Stromal cell of bone marrow (primary cell): ENCODE measurements around the gene EIF5A.

Experiments used
- DNase-seq: peaks from one replicate; pipeline ENCODE4 v3.0.0-alpha.2; 2012; ENCODE audit warnings: low read depth

Gene EIF5A

DNA sequence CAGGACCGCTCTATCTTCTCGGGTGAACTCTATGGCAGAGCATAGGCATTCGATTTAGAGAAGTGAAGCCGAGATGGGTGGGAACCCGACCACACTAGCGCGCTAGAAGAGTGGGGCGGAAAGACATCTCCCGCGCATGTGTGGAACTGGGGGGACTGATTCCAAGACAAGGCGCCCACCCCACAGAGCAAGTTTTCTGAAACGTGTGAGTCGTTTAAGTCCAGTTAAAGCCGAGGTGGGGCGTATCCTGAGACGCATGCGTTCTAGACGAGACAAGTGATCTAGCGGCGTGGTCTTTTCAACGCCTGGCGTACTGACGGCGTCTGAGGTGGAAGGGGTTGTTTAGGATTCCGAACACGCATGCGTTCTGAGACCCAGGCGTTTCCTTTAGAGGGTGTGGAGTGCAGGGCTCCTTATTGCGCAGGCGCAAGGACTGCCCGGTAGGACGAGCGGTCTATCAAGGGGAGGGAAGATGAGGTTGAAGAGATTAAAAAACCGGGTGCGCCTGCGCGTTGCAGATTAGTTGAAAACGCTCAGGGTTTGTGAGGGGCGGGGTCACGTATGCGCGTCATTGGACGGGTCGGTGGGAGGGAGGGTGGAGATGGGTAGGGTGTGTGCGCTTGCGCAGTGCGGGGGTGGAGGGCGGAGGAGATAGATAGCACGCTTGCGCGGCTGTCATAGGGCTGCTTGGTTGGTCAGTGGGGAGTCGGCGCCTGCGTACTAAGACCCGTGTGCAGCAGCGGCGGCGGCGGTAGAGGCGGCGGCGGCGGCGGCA lies at the start of gene EIF5A:
Gene EIF5A (plus strand): TSS at position 718 of the 775 bp plus-strand sequence. CDS start 2,008 bp downstream, outside the sequence.
- DNase-seq = peak; percentile 100

DNA sequence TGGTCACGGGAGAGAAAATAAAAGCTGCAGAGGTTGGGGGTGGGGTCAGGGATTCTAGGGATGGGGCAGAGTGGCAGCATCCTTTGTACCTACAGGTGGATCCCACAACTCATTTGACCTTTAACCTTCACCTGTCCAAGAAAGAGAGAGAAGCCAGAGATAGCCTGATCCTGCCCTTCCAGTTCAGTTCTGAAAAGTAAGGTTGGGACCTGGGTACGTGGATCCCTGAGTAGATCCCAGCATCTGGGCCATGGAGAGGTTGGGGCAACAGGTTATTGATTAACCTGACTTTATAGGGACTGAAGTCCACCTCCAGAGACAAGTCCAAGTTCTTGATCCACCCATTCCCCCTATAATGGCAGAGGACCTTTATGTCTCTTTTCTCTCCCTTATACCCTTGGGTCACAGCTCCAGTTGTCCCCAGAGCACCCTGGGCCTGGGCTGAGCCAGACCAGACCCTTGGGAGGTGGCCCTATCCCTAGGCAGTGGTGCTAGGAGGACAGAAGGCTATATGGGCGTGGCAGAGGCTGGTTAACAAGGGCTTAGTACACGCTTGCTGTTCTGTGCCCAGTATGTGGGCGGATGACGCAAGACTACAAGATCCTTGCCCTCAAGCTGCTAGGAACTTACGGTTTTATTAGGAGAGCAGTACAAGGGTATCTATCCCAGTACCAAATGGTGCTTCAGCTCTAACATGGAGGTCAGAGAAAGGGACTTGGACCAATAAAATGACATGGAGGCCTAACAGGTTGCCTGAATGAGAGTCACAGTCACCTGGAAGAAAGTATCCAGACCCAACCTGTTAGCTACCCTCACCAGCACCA lies 48.5 kb upstream of the EIF5A start:
- no peak for DNase-seq

DNA sequence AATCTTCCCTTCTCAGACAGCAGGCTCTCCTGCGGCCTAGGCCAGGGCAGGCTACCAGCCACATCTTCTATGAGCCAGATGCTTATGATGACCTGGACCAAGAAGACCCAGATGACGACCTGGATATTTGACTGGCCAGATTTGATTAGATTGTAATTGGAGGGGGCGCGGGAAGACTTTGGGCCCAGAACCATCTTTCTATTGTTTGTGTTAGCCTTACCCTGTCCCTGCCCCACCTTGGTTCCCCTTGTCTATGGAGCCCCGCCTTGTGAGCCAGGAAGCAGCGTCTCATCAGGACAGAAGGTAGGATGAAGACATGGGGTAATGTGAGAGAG lies 47.9 kb upstream of the EIF5A start:
- no peak for DNase-seq

GRCh38 chr17:7260151-7260550 lies 47.3 kb upstream of the EIF5A start:
- DNase-seq = no peak

DNA sequence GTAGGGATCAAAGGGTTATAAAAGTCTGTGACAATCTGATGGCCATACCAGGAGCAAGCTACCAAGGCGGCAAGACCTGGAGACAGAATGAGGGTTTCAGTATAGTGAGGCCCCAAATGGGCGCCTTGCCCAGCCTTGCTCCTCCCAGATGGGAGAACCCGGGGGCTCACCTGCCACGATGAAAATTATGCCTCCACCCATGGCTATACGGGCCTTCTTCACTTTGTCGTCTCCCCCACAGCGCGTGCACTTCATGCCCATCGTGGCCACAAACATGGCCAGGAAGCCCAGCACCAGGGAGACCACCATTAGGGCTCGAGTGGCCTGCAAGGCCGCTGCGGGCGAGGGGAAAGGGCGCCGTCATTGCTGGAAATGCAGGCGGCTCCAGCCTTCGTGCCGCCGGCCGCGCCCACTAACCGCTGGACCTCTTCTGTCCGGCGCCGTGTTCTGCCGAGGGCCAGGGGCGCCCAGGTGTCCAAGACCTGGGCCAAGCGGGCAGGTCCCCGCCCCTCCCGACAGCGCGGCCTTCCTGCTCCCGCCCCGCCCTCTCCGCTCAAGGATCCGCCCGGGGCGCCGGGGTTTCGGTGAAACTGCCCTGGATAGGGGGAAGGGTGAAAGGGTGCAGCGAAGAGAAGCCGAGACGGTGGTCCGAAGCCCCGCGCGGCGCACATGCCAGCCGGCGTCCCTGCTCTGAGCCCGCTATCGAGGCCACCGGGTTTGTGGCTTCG lies 46.6 kb upstream of the EIF5A start:
- no peak for DNase-seq

DNA sequence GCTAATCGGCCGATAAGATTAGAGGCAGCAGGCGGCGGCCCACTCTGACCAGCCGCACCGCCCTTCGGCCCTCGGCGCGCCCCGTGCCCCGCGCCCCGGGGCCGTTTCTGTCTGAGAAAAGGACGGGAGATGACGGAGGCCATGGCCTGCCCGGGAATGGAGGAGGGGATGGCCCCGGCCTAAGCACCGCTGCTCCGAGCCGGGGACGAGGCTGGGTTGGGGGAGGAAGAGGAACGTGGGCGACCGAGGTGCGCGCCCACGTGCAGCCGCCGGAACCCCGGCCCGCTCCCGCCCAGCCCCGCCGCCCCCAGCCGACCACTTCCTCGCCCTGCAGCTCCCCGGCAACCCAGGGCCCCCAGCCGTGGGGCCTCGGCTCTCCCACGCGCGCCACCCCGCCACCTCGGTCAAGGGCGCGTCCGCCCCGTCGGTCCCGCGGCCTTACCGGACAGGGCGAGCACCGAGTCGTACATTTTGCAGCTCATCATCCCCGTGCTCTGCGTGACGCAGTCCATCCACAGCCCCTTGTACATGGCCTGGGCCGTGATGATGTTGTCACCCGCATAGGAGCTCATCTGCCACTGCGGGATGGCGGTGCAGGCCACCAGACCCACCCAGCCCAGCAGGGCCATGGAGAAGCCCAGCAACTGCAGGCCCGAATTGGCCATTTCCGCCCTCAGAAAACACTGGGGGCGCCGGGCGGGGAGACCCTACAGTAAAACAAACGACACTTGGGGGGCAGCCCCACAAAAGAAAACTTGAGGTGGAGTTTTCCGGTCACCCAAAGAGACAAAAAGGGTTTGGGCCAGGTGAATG lies 45.8 kb upstream of the EIF5A start:
- DNase-seq = no peak

DNA sequence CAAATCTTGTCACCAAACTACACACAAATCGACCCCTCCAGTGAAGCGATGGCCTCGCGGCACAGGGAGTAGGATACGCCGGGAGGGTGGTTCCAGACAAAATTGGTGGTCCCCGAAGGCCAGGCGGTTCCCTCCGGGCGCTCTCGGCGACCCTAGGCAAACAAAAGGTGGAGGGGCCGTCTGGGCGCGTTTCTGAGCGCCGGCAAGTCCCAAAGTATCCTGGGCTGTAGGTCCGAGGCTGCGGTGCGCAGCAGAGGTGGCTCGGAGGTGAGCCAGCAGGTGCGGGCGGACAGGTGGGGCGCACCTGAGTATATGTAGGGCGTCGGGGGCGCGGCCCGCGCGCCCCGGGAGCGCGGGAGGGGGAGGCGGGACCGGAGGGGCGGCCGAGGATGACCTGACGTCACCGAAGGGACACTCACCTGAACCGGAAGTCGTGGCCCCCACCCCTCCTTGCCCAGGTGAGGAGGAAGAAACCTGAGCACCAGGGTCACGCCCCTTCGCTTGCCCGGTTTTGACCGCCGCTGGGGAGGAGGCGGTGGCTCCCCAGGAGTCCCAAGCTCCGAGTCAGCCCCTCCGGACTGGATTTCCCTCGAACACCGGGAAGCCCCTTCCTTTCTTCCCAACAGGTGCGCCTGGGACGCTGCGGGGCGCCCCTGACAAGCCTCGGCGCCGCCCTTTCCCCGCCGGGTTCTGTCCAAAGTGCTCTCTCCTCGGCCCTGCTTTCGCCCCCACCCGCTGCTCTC lies 45.1 kb upstream of the EIF5A start, which contains the start of gene CLDN7:
Gene CLDN7 (minus strand): TSS at position 287 of the 743 bp plus-strand sequence. CDS start 435 bp downstream, outside the sequence.
- no peak for DNase-seq

GRCh38 chr17:7262935-7263800 lies 44.3 kb upstream of the EIF5A start:
- no peak for DNase-seq

DNA sequence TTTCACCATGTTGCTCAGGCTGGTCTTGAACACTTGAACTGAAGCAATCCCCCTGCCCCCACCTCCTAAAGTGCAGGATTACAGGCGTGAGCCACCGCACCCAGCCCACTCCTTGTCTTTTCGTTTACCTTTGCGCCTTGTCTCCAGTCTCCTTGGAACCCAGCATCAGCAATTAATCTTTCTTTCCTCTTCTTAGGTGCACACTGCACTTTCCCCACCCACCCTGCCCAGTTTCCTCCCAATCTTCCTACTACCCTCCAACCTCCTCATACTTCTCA lies 43.7 kb upstream of the EIF5A start:
- DNase-seq = no peak

- no peak for DNase-seq
Measured at GRCh38 chr17:7266784-7267183, 40.6 kb upstream of the EIF5A start.

- DNase-seq = no peak
Measured at GRCh38 chr17:7279448-7279847, 28.0 kb upstream of the EIF5A start.

DNA sequence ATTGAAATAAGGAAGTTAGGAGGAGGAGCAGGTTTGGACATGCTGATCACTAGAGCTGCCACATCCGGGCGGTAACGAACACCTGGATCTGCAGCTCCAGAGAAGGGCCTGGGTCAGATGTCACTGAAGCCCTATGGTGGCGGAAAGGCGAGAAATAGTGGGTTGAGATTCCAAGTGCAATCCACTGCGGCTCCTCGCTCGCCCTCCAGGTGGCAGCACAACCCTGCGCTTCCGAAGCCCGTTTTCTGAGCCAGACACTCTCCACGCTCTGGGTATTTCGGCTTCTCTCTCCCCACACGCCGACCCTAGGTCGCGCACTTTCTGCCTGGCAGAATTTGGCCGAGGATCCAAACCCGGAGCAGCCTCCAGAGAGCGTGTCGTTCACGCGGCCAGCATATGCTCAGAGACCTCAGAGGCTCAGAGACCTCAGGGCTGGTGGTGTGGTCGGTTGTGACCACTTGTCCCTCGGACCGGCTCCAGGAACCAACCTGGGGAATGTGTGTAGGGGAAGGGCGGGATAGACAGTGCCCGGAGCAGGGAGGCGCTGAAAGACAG lies 26.8 kb upstream of the EIF5A start:
- peak; percentile 42 for DNase-seq

DNA sequence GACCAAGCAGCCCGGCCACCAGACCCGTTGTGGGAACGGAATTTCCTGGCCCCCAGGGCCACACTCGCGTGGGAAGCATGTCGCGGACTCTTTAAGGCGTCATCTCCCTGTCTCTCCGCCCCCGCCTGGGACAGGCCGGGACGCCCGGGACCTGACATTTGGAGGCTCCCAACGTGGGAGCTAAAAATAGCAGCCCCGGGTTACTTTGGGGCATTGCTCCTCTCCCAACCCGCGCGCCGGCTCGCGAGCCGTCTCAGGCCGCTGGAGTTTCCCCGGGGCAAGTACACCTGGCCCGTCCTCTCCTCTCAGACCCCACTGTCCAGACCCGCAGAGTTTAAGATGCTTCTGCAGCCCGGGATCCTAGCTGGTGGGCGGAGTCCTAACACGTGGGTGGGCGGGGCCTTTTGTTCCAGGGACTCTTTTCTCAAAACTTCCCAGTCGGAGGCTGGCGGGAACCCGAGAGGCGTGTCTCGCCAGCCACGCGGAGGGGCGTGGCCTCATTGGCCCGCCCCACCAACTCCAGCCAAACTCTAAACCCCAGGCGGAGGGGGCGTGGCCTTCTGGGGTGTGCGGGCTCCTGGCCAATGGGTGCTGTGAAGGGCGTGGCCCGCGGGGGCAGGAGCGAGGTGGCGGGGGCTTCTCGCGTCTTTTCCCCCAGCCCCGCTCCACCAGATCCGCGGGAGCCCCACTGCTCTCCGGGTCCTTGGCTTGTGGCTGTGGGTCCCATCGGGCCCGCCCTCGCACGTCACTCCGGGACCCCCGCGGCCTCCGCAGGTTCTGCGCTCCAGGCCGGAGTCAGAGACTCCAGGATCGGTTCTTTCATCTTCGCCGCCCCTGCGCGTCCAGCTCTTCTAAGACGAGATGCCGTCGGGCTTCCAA lies 26.1 kb upstream of the EIF5A start, which contains the start of gene SLC2A4:
Gene SLC2A4 (plus strand): TSS at position 645 of the 879 bp plus-strand sequence. CDS start 217 bp downstream, at position 862.
- peak; percentile 82 for DNase-seq

GRCh38 chr17:7281953-7282751 lies 25.3 kb upstream of the EIF5A start:
- DNase-seq = no peak

DNA sequence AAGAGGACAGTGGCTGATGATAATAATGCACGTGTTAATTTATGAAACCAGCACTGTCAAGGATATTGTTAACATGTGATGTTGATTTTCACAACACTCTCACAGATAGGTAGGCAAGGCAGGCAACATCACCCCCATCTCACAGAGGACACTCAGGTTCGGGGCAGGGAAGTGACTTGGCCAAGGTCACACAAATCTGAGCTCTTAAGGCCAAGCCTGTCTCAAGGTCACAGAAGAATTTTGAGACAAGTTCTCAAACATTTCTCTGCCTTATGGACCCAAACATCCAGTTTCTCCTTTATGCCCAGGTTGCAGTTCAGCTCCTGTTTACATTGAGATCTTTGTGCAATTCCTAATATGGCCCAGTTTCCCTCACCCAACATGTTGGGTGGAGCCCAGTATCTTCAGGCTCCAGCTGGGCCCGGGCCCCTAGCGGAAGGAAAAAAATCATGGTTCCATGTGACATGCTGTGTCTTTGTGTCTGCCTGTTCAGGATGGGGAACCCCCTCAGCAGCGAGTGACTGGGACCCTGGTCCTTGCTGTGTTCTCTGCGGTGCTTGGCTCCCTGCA lies 24.6 kb upstream of the EIF5A start:
- DNase-seq = no peak

GRCh38 chr17:7283471-7284216 lies 23.8 kb upstream of the EIF5A start:
- no peak for DNase-seq

DNA sequence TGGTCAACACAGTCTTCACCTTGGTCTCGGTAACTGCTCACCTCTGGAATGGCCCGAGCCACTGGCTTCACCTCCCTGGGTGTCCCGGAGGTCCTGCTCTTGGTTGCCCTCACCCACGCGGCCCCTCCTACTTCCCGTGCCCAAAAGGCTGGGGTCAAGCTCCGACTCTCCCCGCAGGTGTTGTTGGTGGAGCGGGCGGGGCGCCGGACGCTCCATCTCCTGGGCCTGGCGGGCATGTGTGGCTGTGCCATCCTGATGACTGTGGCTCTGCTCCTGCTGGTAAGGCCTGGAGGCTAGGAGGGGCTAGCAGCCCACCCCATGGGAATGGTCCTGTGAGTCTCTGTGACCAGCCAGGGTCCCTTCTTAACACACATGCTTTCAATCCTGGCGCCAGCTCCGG lies 22.5 kb upstream of the EIF5A start:
- DNase-seq = no peak
